Activated T-helper 17 cell treated with anti-CD3 and anti-CD28 coated beads, Interleukin-2, amount 50 U/mL, for 72 hours (primary cell): ENCODE data around the gene SET. TPM values are rescaled to one million over a fixed set of nuclear protein-coding genes. Genes with fewer than 3 reads are reported as not detected.
A peak's percentile ranks its signal among the peaks of the same experiment; 100 is the strongest.

Source experiments
- ATAC-seq: fragments of 150-1000 bp; cut with Tn5 transposase; replicated peaks from 2 replicates; pipeline ENCODE4 v1.10.0; 2021; ENCODE audit warnings: mild to moderate bottlenecking, moderate library complexity
- H3K27ac Mint-ChIP-seq: one replicate; pipeline ENCODE4 v1.8.0; 2022; ENCODE audit warnings: mixed read lengths
- H3K27me3 Mint-ChIP-seq: one replicate; pipeline ENCODE4 v1.8.0; 2022; ENCODE audit warnings: mixed read lengths
- H3K36me3 Mint-ChIP-seq: one replicate; pipeline ENCODE4 v1.8.0; 2022; ENCODE audit warnings: low read depth, mild to moderate bottlenecking, mixed read lengths
- H3K4me1 Mint-ChIP-seq: one replicate; pipeline ENCODE4 v1.8.0; 2022; ENCODE audit warnings: mixed read lengths
- H3K4me3 Mint-ChIP-seq: one replicate; pipeline ENCODE4 v1.8.0; 2022; ENCODE audit warnings: mild to moderate bottlenecking, mixed read lengths
- H3K9me3 Mint-ChIP-seq: one replicate; pipeline ENCODE4 v1.8.0; 2022; ENCODE audit warnings: mixed read lengths
- total RNA-seq, 2 donors: library from RNA; stranded (reverse); gene quantifications; one replicate each; pipeline ENCODE4 v1.2.3, GENCODE V29; 2022

The SET gene
- total RNA-seq, 2 donors from 2014 or later, result 301 to 598 TPM

DNA sequence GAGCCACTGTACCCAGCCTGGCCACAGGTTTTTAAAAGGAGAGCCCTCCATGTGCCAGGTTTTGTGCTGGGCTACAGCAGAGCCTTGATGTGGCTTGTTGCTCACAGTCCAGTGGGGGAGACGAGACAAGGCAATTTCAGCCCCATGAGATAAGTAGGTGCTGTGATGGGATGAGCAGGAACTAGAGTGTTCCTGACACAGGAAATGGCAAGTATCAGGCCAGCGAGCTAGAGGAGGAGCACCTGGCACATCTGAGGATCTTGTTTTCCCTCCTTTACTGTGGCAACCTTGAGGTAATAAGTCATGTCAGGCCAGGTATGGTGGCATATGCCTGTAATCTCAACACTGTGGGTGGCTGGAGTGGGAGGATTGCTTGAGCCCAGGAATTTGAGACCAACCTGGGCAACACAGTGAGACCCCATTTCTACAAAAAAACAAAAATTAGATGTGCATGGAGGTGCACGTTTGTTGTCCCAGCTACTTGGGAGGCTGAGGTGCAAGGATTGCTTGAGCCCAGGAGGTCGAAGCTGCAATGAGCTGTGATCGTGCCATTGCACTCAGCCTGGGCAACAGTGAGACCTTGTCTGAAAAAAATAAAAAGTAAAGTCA lies 38.7 kb downstream of the SET start:
- Mint-ChIP-seq H3K9me3 (no peaks in the 10 kb centered on the region), H3K4me1 (peaks cover 12% of the 10 kb centered on the region), H3K36me3 (peaks cover 11% of the 10 kb centered on the region), H3K27ac (peak overlapping the region; percentile 74), H3K4me3 (no peak overlapping the region), H3K27me3 (no peaks in the 10 kb centered on the region)
- no peak for ATAC-seq

DNA sequence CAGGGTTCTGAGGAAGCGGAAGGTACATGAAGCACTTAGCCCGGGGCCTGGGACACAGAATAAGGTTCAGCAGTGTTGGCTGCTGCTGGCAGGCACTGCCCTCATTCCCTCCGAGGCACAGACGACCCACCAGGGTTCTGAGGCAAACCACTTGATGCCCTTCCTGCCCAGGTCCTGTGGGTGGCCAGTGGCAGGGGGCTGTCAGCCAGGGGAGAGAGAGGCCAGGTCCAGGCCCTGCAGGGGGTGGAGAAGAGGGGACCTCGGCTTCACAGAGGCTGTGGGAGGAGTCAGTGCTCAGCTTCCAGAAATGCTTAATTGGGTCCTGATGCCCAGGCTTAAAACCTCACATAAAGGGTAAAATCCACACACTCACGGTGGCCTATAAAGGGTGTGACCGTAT lies 39.3 kb downstream of the SET start:
- peaks cover 15% of the 10 kb centered on the region for H3K36me3 Mint-ChIP-seq

DNA sequence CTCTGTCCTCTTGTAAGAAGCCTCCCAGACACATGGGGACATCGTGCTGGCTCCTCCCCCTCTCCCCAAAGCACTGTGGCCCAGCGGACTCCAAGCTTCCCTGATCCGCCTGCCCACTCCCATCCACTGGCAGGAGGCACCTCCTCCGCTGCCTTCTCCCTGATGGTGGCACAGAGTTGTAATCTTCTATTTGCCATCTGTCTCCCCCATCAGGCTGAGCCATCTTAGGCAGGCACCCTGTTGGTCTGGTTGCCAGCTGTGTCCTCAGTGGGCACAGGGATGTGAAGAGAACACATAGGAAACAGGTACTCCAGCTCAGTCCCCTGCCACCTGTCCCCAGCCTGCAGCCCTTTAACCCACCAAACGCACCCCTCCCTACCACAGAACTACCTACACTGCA lies 40.3 kb downstream of the SET start:
- H3K27ac Mint-ChIP-seq, result peak overlapping the region; percentile 38
- ATAC-seq, result no peak
- H3K9me3 Mint-ChIP-seq, result no peaks in the 10 kb centered on the region
- H3K36me3 Mint-ChIP-seq, result peaks cover 18% of the 10 kb centered on the region
- H3K27me3 Mint-ChIP-seq, result no peaks in the 10 kb centered on the region
- peaks cover 9% of the 10 kb centered on the region for H3K4me1 Mint-ChIP-seq
- H3K4me3 Mint-ChIP-seq, result no peak overlapping the region

More for the DNA sequence above, 39.3 kb downstream of the SET start:
- H3K4me3 Mint-ChIP-seq, result no peak overlapping the region
- H3K4me1 Mint-ChIP-seq, result peaks cover 9% of the 10 kb centered on the region
- no peak for ATAC-seq
- no peak overlapping the region for H3K27ac Mint-ChIP-seq
- no peaks in the 10 kb centered on the region for H3K9me3 Mint-ChIP-seq
- H3K27me3 Mint-ChIP-seq, result no peaks in the 10 kb centered on the region

DNA sequence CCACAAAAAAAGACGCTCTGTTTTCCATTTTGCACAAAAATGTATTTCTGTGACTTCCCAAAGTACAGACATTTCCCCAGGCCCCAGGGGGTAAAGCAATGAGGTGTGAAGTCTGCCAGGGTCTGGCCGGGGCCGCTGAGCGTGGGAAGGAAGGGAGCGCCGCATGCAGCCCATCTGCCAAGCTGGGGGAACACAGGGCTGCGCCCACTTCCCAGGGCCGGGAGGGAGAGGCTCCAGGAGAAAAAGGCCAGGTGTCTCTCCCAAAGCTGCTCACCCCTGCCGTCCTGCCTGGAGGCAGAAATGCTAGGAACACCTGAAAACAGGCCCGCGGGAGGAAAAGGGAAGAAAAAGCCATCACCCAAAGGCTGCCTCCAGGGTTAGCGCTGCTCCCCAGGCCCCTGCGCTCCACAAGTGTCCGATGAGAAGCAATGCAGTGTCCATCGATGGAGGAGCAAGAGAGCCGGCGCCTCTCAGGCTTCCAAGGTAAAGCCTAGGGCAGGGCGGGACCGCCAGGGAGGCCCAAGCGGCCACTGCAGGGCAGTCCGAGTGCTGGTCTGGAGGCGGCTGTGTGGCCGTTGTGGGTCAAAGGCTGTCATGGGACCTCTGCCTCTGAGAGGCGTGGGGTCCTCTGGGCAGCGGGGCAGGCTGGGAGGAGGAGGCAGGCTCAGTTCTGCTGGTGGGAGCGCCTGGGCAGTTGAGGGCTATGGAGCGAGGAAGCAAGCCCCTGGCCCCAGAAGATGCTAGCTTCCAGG lies 40.9 kb downstream of the SET start:
- ATAC-seq, result no peak
- H3K9me3 Mint-ChIP-seq, result no peaks in the 10 kb centered on the region
- peak overlapping the region; percentile 38 for H3K27ac Mint-ChIP-seq
- H3K27me3 Mint-ChIP-seq, result no peaks in the 10 kb centered on the region
- peaks cover 18% of the 10 kb centered on the region for H3K36me3 Mint-ChIP-seq
- H3K4me1 Mint-ChIP-seq, result peaks cover 7% of the 10 kb centered on the region
- no peak overlapping the region for H3K4me3 Mint-ChIP-seq

DNA sequence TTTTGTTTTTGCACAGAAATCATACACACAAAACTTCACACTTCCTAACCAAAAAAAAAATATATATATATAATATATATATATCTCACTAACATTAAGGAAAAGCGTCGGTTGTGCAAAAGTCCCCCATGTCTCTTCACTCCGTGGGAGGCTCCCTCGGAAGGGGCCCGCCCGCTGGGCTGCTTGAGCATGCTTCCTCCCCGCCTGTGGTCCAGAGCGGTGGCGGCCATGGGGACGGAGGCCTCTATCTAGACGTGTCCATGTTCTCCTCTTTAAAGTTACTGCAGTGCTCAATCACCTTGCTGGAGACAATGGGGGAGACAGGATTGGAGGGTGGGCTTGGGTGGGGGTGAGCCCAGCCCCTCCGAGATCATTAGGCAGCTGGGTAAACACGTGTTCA lies 42.1 kb downstream of the SET start:
- H3K27me3 Mint-ChIP-seq, result no peaks in the 10 kb centered on the region
- H3K36me3 Mint-ChIP-seq, result peaks cover 24% of the 10 kb centered on the region
- ATAC-seq, result no peak
- H3K4me3 Mint-ChIP-seq, result no peak overlapping the region
- H3K4me1 Mint-ChIP-seq, result peaks cover 4% of the 10 kb centered on the region
- H3K27ac Mint-ChIP-seq, result no peak overlapping the region
- no peaks in the 10 kb centered on the region for H3K9me3 Mint-ChIP-seq

DNA sequence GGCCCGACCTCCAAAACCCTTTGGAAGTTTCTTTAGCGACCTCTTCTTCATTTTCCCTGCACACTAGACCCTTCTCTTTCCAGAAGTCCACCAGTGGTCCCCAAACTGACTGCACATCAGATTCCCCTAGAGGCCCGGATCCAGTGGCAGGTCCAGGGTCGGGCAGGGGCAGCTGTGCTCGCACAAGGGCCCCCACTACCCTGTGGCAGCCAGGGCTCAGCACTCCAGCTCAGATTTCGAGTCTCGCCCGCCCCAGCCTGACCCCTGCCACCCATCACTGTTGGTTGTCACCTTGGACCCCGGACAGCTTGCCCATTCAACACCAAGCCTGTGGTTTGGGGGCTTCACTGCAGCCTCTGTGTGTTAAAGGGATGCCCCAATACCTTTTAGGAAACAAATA lies 42.7 kb downstream of the SET start:
- ATAC-seq, result no peak

DNA sequence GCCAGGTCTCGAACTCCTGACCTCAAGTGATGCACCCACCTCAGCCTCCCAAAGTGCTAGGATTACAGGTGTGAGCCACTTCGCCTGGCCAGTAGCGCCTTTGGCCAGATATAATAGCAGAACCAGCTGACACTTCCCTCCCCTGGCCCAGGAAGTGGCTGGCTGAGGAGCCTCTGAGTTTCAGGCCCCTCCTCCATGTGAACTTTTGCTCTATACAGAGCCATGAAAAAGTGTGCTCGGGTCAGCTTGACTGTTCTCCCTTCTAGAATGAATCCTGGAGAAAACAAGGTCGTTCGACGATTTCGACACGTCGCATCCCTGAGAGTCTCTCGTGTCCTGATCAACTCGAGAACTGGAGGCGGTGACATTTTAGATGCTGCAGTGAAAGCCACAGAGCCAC lies 43.6 kb downstream of the SET start:
- Mint-ChIP-seq H3K4me3 (no peak overlapping the region), H3K4me1 (peaks cover 4% of the 10 kb centered on the region), H3K9me3 (no peaks in the 10 kb centered on the region), H3K27me3 (no peaks in the 10 kb centered on the region), H3K27ac (no peak overlapping the region), H3K36me3 (peaks cover 30% of the 10 kb centered on the region)
- no peak for ATAC-seq

More for the DNA sequence above, 42.7 kb downstream of the SET start:
- H3K4me1 Mint-ChIP-seq, result peaks cover 4% of the 10 kb centered on the region
- no peak overlapping the region for H3K4me3 Mint-ChIP-seq
- H3K27me3 Mint-ChIP-seq, result no peaks in the 10 kb centered on the region
- no peak overlapping the region for H3K27ac Mint-ChIP-seq
- peaks cover 24% of the 10 kb centered on the region for H3K36me3 Mint-ChIP-seq
- H3K9me3 Mint-ChIP-seq, result no peaks in the 10 kb centered on the region

DNA sequence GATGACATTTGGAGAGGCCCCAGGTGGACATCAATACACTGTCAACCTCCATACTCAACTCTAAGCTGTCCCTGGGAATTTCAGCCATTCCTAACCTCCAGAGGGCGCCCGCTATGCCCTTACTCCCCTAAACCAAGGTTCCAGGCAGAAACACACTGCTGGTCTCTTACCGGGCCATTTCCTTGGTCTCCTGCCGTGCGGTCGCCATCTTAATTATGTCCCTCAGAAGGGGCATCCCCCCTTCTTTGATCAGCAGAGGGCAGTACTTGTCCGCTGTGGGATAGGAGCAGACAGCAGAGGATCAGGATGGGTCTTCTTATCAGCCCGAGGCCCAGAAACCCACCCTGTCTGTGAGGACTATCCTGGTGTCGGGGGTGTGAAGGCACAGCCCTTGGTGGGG lies 44.2 kb downstream of the SET start:
- H3K9me3 Mint-ChIP-seq, result no peaks in the 10 kb centered on the region
- no peak overlapping the region for H3K27ac Mint-ChIP-seq
- H3K4me1 Mint-ChIP-seq, result peaks cover 4% of the 10 kb centered on the region
- H3K4me3 Mint-ChIP-seq, result no peak overlapping the region
- H3K36me3 Mint-ChIP-seq, result peaks cover 31% of the 10 kb centered on the region
- ATAC-seq, result no peak
- H3K27me3 Mint-ChIP-seq, result no peaks in the 10 kb centered on the region

DNA sequence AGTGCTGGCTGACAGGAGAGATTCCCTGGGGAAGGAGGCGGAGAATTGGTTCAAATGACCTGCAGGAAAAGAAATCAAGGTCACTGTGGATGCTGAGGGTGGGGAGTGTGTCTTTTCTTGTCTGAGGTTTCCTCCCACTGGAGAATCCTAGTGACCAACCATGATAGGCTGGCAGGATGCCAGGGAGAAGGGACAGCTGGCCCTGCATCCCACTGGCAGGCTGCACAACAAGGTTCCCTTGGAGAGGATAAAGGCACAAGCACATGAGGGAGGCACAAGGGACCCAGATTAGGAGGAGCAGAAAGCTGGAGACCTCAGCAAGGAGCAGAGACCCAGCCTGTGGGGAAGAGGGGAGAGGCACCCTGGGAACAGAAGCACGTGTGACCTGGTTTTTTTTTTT lies 46.4 kb downstream of the SET start:
- Mint-ChIP-seq H3K27ac (peak overlapping the region; percentile 60), H3K27me3 (no peaks in the 10 kb centered on the region), H3K9me3 (no peaks in the 10 kb centered on the region), H3K4me1 (peaks cover 4% of the 10 kb centered on the region), H3K4me3 (no peak overlapping the region), H3K36me3 (peaks cover 31% of the 10 kb centered on the region)
- ATAC-seq, result no peak

DNA sequence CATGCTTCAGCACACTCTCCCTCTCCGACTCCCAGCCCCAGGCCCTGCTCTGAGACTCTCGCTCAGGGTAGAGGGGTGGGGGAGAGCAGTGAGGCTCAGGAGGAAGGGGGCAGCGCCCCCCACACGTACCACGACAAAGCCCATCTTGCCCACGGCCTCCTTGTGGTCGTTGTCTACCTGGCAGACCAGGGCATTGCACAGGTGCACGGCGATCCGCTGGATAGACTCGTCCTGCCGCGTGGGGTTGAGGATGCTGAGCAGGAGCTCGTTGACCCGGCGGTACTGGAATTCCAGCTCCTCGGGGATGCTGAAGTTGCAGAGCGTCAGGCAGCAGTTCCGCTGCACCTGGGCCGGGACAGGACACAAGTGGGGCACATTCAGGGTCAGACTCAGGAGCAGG lies 53.4 kb downstream of the SET start:
- Mint-ChIP-seq H3K27me3 (no peaks in the 10 kb centered on the region), H3K27ac (no peak overlapping the region), H3K4me1 (no peaks in the 10 kb centered on the region), H3K4me3 (no peak overlapping the region), H3K9me3 (no peaks in the 10 kb centered on the region), H3K36me3 (peaks cover 9% of the 10 kb centered on the region)
- no peak for ATAC-seq

DNA sequence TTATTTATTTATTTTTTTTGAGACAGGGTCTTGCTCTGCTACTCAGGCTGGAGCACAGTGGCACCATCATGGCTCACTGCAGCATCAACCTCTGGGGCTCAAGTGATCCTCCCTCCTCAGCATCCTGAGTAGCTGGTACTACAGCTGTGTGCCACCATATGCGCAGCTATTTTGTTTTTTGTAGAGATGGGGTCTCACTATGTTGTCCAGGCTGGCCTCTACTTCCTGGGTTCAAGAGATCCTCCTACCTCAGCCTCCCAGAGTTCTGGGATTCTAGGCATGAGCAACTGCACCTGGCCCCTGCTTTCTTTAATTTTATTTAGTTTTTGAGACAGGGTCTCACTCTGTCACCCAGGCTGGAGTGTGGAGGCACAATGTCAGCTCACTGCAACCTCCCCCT lies 54.4 kb downstream of the SET start:
- H3K36me3 Mint-ChIP-seq, result peaks cover 6% of the 10 kb centered on the region
- H3K4me1 Mint-ChIP-seq, result no peaks in the 10 kb centered on the region
- no peak for ATAC-seq
- no peaks in the 10 kb centered on the region for H3K9me3 Mint-ChIP-seq
- no peak overlapping the region for H3K27ac Mint-ChIP-seq
- H3K27me3 Mint-ChIP-seq, result no peaks in the 10 kb centered on the region
- H3K4me3 Mint-ChIP-seq, result no peak overlapping the region

Other genes with a start within 250 kb of the SET start
- 10 to 100 TPM; 49.4 to 66.2 TPM for gene ODF2, start 233.2 kb upstream of the SET start, total RNA-seq
- gene GLE1, start 184.5 kb upstream of the SET start, total RNA-seq, result 10 to 100 TPM; 53.6 TPM
- gene SPTAN1, start 136.6 kb upstream of the SET start, total RNA-seq, result 100 to 1,000 TPM; 294 to 337 TPM
- 10 to 100 TPM; 29.4 to 39.8 TPM for gene DYNC2I2, start 32.4 kb upstream of the SET start, total RNA-seq
- 1 to 10 TPM; 4.1 to 9.1 TPM for gene PKN3, start 13.3 kb downstream of the SET start, total RNA-seq
- gene ZDHHC12, start 34.9 kb downstream of the SET start, total RNA-seq, result 10 to 100 TPM; 44.8 to 60.9 TPM
- 10 to 100 TPM; 16.0 to 28.5 TPM for gene ZER1, start 82.7 kb downstream of the SET start, total RNA-seq
- gene TBC1D13, start 98.0 kb downstream of the SET start, total RNA-seq, result 10 to 100 TPM; 18.7 to 24.2 TPM
- 10 to 100 TPM in 1 of 2 donors, 1 to 10 TPM in 1; 6.3 to 15.6 TPM for gene ENDOG, start 129.3 kb downstream of the SET start, total RNA-seq
- gene SPOUT1, start 140.6 kb downstream of the SET start, total RNA-seq, result 10 to 100 TPM; 51.4 to 80.8 TPM
- gene KYAT1, start 192.7 kb downstream of the SET start, total RNA-seq, result 10 to 100 TPM; 20.1 to 29.6 TPM
- gene LRRC8A, start 192.9 kb downstream of the SET start, total RNA-seq, result 10 to 100 TPM; 19.3 to 24.5 TPM
- under 1 TPM in 1 of 2 donors, not detected in 1; 0.77 TPM for gene PHYHD1, start 231.8 kb downstream of the SET start, total RNA-seq